Stimulated activated naive CD8-positive, alpha-beta T cell treated with anti-CD3 and anti-CD28 coated beads, Interleukin-15, amount 100 ng/mL, for 72 hours (primary cell): ENCODE data around the gene ATP2A3.

Experiments
- ATAC-seq: fragments of 150-1000 bp; cut with Tn5 transposase; 2 replicates; pipeline ENCODE4 v1.10.0; 2021; ENCODE audit warnings: mild to moderate bottlenecking, moderate library complexity
- DNase-seq, 2 donors: peaks; one replicate each; pipeline ENCODE4 v3.0.0; 2021 to 2022
- H3K27ac Mint-ChIP-seq, 2 donors: one replicate each; pipeline ENCODE4 v1.8.0; 2022; ENCODE audit warnings: mild to moderate bottlenecking in 2 of 2, mixed read lengths in 2 of 2, moderate library complexity in 2 of 2
- H3K27me3 Mint-ChIP-seq: one replicate; pipeline ENCODE4 v1.8.0; 2022; ENCODE audit warnings: mixed read lengths
- H3K4me1 Mint-ChIP-seq: one replicate; pipeline ENCODE4 v1.8.0; 2022; ENCODE audit warnings: mild to moderate bottlenecking, mixed read lengths
- H3K4me3 Mint-ChIP-seq, 2 donors: one replicate each; pipeline ENCODE4 v1.8.0; 2022; ENCODE audit warnings: mild to moderate bottlenecking in 2 of 2, mixed read lengths in 2 of 2, moderate library complexity in 1 of 2
- H3K9me3 Mint-ChIP-seq, 2 donors: one replicate each; pipeline ENCODE4 v1.8.0; 2022; ENCODE audit warnings: mixed read lengths in 2 of 2

Gene ATP2A3

GRCh38 chr17:3982113-3982512, 17.9 kb upstream of the ATP2A3 start:
- no peak for ATAC-seq
- H3K4me3 Mint-ChIP-seq: no peak overlapping the region
- no peak overlapping the region for H3K27ac Mint-ChIP-seq
- H3K9me3 Mint-ChIP-seq: no peaks in the 10 kb centered on the region
- DNase-seq: no peak
- H3K27me3 Mint-ChIP-seq: peaks cover 10% of the 10 kb centered on the region
- H3K4me1 Mint-ChIP-seq: peaks cover 15% of the 10 kb centered on the region

GRCh38 chr17:3981455-3981854, 17.2 kb upstream of the ATP2A3 start:
- no peak overlapping the region for H3K27ac Mint-ChIP-seq
- H3K27me3 Mint-ChIP-seq: peaks cover 8% of the 10 kb centered on the region
- no peak for ATAC-seq
- no peaks in the 10 kb centered on the region for H3K9me3 Mint-ChIP-seq
- H3K4me1 Mint-ChIP-seq: peaks cover 15% of the 10 kb centered on the region
- no peak overlapping the region for H3K4me3 Mint-ChIP-seq
- DNase-seq: no peak

GRCh38 chr17:3980381-3981014, 16.3 kb upstream of the ATP2A3 start:
- Mint-ChIP-seq H3K27me3 (no peaks in the 10 kb centered on the region), H3K4me3 (no peak overlapping the region), H3K4me1 (peaks cover 15% of the 10 kb centered on the region), H3K27ac (peak overlapping the region in 1 of 2 donors; percentile 13), H3K9me3 (no peaks in the 10 kb centered on the region)
- DNase-seq (no peak), ATAC-seq (no peak)

GRCh38 chr17:3979290-3979611, 15.0 kb upstream of the ATP2A3 start:
- DNase-seq (no peak), ATAC-seq (no peak)
- H3K27me3 Mint-ChIP-seq: no peaks in the 10 kb centered on the region
- no peak overlapping the region for H3K4me3 Mint-ChIP-seq
- H3K9me3 Mint-ChIP-seq: peaks cover 8 to 10% of the 10 kb centered on the region in 2 donors
- H3K4me1 Mint-ChIP-seq: peaks cover 15% of the 10 kb centered on the region
- H3K27ac Mint-ChIP-seq: no peak overlapping the region

DNA sequence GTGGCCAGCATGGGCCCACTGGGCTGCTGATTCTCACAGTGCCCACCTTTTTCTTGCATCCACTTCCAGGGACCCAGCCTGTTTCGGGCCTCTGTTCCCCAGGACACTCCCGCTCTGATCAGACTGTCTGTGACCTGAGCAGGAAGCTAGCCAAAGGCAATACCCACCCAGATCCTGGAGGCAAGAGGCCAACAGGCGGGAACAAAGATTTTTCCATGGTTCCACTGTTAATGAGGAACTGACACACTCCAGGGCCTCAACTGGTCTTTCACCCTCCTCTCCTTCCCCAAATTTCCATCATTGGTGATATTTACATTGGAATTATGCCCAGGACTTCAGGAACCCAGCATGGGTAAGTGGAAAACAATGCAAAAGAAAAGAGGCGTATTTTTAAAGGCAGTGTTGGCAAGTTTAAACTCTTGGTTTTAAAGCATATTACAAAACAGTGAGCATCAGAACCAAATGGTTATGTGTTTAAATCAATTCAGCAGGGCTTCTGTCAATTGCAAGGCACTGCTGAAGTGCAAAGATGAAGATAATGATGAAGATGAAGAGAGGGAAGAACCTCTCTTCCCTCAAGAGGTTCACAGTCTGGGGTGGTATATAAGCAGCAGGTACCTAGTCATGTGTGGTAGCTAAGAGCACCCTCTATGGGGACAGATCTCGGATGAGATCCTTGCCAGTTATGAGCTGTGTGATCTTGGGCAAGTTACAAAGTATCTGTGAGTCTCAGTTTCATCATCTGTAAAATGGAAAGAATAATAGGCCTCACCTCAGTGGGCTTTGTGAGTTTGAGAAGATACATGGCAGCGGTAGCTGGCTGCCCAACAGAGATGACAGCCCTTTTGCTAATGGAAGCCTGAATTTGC, 14.4 kb upstream of the ATP2A3 start:
- H3K27me3 Mint-ChIP-seq: no peaks in the 10 kb centered on the region
- peak overlapping the region in 1 of 2 donors; percentile 63 for H3K27ac Mint-ChIP-seq
- ATAC-seq (no peak), DNase-seq (no peak)
- peaks cover 12% of the 10 kb centered on the region for H3K4me1 Mint-ChIP-seq
- no peak overlapping the region for H3K4me3 Mint-ChIP-seq
- H3K9me3 Mint-ChIP-seq: peaks cover 8 to 10% of the 10 kb centered on the region in 2 donors

GRCh38 chr17:3977387-3977786, 13.2 kb upstream of the ATP2A3 start:
- Mint-ChIP-seq H3K27ac (no peak overlapping the region), H3K4me3 (no peak overlapping the region), H3K4me1 (peaks cover 21% of the 10 kb centered on the region), H3K27me3 (no peaks in the 10 kb centered on the region), H3K9me3 (peaks cover 8 to 10% of the 10 kb centered on the region in 2 donors)
- no peak for DNase-seq
- ATAC-seq: no peak

DNA sequence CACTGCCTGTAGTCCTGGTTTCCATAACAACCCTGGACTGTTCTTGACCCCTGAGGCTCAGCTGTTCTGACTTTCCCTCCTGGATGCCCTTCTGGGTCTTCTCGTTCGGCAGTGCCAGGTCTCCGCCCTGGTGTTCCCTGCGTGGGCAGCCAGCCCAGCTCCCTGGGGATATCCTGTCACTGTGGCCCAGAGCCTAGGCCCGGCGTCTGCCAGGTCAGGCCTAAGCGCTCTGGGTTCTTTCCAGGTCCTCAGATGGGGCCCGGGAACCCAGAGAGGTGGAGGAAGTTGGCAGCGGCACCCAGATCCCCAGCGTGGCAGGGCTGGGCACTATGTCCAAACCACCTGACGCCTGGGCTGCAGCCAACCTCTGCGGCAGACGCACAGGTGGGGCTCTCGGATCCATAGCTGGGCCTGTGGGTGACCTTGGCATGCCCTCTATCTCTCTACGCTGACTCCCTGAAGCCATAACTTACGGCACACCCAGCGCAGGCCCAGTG, 12.5 kb upstream of the ATP2A3 start:
- ATAC-seq: no peak
- H3K4me3 Mint-ChIP-seq: no peak overlapping the region
- peaks cover 8 to 10% of the 10 kb centered on the region in 2 donors for H3K9me3 Mint-ChIP-seq
- peaks cover 28% of the 10 kb centered on the region for H3K4me1 Mint-ChIP-seq
- DNase-seq: no peak
- no peaks in the 10 kb centered on the region for H3K27me3 Mint-ChIP-seq
- no peak overlapping the region for H3K27ac Mint-ChIP-seq

DNA sequence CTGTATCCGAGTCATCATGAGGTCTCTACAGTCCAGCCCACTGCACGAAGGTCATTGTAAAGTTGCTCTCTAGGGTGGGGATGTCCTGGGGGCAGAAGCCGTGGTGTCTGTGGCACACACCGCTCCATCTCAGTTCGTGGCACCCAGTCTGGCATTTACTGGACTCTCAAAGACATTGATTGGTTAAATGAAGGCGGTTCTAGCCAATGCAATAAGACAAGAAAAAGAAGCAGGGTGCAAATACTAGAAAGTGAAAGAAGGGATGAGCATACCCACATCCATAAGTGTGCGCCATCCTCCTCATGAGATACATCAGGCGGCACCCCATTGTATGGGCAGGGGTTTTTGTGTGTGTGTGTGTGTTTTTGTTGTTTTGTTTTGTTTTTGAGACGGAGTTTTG, 10.7 kb upstream of the ATP2A3 start:
- H3K27ac Mint-ChIP-seq: no peak overlapping the region
- H3K27me3 Mint-ChIP-seq: no peaks in the 10 kb centered on the region
- DNase-seq (no peak), ATAC-seq (no peak)
- peaks cover 29% of the 10 kb centered on the region for H3K4me1 Mint-ChIP-seq
- peaks cover 8 to 10% of the 10 kb centered on the region in 2 donors for H3K9me3 Mint-ChIP-seq
- H3K4me3 Mint-ChIP-seq: no peak overlapping the region

GRCh38 chr17:3974138-3974687, 10.0 kb upstream of the ATP2A3 start:
- H3K9me3 Mint-ChIP-seq: peaks cover 8 to 10% of the 10 kb centered on the region in 2 donors
- no peaks in the 10 kb centered on the region for H3K27me3 Mint-ChIP-seq
- ATAC-seq (no peak), DNase-seq (no peak)
- no peak overlapping the region for H3K4me3 Mint-ChIP-seq
- no peak overlapping the region for H3K27ac Mint-ChIP-seq
- peaks cover 27% of the 10 kb centered on the region for H3K4me1 Mint-ChIP-seq

- no peak overlapping the region for H3K4me3 Mint-ChIP-seq
Measured at GRCh38 chr17:3973495-3974137, 9.4 kb upstream of the ATP2A3 start.

GRCh38 chr17:3972931-3973330, 8.7 kb upstream of the ATP2A3 start:
- peaks cover 21% of the 10 kb centered on the region for H3K4me1 Mint-ChIP-seq
- H3K9me3 Mint-ChIP-seq: peaks cover 8 to 10% of the 10 kb centered on the region in 2 donors
- H3K27ac Mint-ChIP-seq: no peak overlapping the region
- no peaks in the 10 kb centered on the region for H3K27me3 Mint-ChIP-seq
- ATAC-seq: no peak
- no peak for DNase-seq
- H3K4me3 Mint-ChIP-seq: peak overlapping the region; percentile 1 to 76

More at GRCh38 chr17:3973495-3974137, 9.4 kb upstream of the ATP2A3 start:
- H3K9me3 Mint-ChIP-seq: peaks cover 8 to 10% of the 10 kb centered on the region in 2 donors
- DNase-seq (no peak), ATAC-seq (no peak)
- no peaks in the 10 kb centered on the region for H3K27me3 Mint-ChIP-seq
- peaks cover 21% of the 10 kb centered on the region for H3K4me1 Mint-ChIP-seq
- H3K27ac Mint-ChIP-seq: peak overlapping the region in 1 of 2 donors; percentile 59

- ATAC-seq: peak; percentile 53
- peaks cover 8 to 10% of the 10 kb centered on the region in 2 donors for H3K9me3 Mint-ChIP-seq
- no peaks in the 10 kb centered on the region for H3K27me3 Mint-ChIP-seq
- no peak for DNase-seq
- H3K27ac Mint-ChIP-seq: peak overlapping the region in 1 of 2 donors; percentile 85
- H3K4me1 Mint-ChIP-seq: peaks cover 21% of the 10 kb centered on the region
- H3K4me3 Mint-ChIP-seq: peak overlapping the region; percentile 68 to 76
Measured at GRCh38 chr17:3972281-3972731, 8.1 kb upstream of the ATP2A3 start.

- DNase-seq (no peak), ATAC-seq (no peak)
- H3K4me3 Mint-ChIP-seq: no peak overlapping the region
- peak overlapping the region in 1 of 2 donors; percentile 36 for H3K27ac Mint-ChIP-seq
- peaks cover 8 to 10% of the 10 kb centered on the region in 2 donors for H3K9me3 Mint-ChIP-seq
- no peaks in the 10 kb centered on the region for H3K27me3 Mint-ChIP-seq
- peaks cover 29% of the 10 kb centered on the region for H3K4me1 Mint-ChIP-seq
Measured at GRCh38 chr17:3970668-3971067, 6.4 kb upstream of the ATP2A3 start.

DNA sequence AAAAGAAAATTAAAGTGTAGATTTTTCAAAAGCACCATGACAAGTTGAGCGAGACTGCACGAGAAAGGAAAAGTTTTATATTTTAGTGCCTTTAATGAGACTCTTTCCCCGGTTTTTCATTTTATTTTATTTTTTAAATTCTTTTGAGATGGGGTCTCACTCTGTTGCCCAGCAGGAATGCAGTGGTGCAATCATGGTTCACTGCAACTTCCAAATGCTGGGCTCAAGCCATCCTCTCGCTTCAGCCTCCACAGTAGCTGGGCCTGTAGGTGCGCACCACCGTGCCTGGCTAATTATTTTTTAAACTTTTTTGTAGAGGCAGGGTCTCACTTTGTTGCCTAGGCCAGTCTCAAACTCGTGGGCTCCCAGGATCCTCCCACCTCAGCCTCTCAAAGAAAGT, 5.7 kb upstream of the ATP2A3 start:
- no peak for DNase-seq
- no peaks in the 10 kb centered on the region for H3K27me3 Mint-ChIP-seq
- H3K4me1 Mint-ChIP-seq: peaks cover 36% of the 10 kb centered on the region
- no peak overlapping the region for H3K4me3 Mint-ChIP-seq
- peaks cover 6 to 7% of the 10 kb centered on the region in 2 donors for H3K9me3 Mint-ChIP-seq
- ATAC-seq: no peak
- H3K27ac Mint-ChIP-seq: no peak overlapping the region

- Mint-ChIP-seq H3K4me3 (no peak overlapping the region), H3K9me3 (no peaks in the 10 kb centered on the region), H3K27me3 (no peaks in the 10 kb centered on the region), H3K4me1 (peaks cover 36% of the 10 kb centered on the region), H3K27ac (no peak overlapping the region)
- DNase-seq: no peak
- no peak for ATAC-seq
Measured at GRCh38 chr17:3968886-3969524, 4.8 kb upstream of the ATP2A3 start.
